ENCODE data around the gene SERBP1.

DNA sequence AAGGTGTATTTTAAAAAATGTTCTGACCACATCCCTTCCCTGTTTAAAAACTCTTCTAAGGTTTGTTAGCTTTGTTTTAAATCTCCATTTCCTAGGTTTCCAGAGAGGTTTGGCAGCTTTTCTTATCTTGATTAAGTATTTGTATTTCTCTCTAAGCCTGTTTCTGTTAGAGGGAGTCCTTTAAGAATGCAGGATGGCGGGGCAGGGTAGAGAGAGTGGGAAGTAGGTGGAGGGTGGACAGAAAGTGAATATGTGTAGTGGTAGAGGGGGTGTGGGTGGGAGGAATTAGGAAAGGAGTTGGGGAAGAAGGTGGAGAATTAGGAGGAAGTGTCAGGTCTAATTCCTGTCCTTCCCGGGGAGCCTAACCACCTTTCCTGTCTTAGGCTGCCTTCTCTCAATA lies 21.2 kb upstream of the SERBP1 start:
- TF ChIP-seq, protein P1, sequence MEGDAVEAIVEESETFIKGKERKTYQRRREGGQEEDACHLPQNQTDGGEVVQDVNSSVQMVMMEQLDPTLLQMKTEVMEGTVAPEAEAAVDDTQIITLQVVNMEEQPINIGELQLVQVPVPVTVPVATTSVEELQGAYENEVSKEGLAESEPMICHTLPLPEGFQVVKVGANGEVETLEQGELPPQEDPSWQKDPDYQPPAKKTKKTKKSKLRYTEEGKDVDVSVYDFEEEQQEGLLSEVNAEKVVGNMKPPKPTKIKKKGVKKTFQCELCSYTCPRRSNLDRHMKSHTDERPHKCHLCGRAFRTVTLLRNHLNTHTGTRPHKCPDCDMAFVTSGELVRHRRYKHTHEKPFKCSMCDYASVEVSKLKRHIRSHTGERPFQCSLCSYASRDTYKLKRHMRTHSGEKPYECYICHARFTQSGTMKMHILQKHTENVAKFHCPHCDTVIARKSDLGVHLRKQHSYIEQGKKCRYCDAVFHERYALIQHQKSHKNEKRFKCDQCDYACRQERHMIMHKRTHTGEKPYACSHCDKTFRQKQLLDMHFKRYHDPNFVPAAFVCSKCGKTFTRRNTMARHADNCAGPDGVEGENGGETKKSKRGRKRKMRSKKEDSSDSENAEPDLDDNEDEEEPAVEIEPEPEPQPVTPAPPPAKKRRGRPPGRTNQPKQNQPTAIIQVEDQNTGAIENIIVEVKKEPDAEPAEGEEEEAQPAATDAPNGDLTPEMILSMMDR (conservative IDR thresholded peaks at IDR 0.05): no peak
- no peak for TF ChIP-seq ZFX (IDR thresholded peaks at IDR 0.05)
